HG03139 (cell line): ENCODE measurements around the gene TBC1D21.

Experiments
- ATAC-seq: cut with Tn5 transposase; IDR thresholded peaks from one replicate; pipeline ENCODE4 v1.9.1; 2021; ENCODE audit not compliant: unreplicated experiment

Gene TBC1D21, protein sequence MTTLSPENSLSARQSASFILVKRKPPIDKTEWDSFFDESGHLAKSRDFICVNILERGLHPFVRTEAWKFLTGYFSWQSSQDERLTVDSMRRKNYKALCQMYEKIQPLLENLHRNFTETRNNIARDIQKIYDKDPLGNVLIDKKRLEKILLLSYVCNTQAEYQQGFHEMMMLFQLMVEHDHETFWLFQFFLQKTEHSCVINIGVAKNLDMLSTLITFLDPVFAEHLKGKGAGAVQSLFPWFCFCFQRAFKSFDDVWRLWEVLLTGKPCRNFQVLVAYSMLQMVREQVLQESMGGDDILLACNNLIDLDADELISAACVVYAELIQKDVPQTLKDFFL

GRCh38 chr15:73873456-73873855, at the start of gene TBC1D21:
Gene TBC1D21, plus strand, starts transcription at chr15:73873564. Its CDS starts 146 bp downstream, at chr15:73873710.
- no peak for ATAC-seq

GRCh38 chr15:73826711-73827251, 46.6 kb upstream of the TBC1D21 start:
- no peak for ATAC-seq

- no peak for ATAC-seq
Measured at GRCh38 chr15:73829523-73829922, 43.8 kb upstream of the TBC1D21 start.

- no peak for ATAC-seq
Measured at GRCh38 chr15:73832657-73833056, 40.7 kb upstream of the TBC1D21 start.

DNA sequence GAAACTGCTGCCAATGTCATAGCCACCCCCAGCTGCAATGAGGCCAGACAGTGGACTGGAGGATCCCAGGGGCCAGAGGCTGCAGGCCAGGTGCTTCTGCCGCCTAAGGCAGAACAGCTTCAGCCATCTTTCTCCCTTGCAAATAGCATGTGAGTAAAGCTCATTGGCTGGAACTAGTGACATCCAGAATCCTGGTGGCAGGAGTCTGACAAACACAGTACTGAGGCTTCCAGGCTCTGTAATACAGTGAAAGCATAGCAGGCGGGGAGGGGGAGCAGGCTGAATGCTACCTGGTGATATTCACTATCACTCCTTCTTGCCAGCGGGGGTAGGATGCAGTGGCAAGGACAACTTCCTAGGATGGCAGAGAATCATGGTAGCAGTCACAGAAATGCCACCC, 36.5 kb upstream of the TBC1D21 start:
- no peak for ATAC-seq

- ATAC-seq: no peak
Measured at GRCh38 chr15:73838831-73839426, 34.4 kb upstream of the TBC1D21 start.

DNA sequence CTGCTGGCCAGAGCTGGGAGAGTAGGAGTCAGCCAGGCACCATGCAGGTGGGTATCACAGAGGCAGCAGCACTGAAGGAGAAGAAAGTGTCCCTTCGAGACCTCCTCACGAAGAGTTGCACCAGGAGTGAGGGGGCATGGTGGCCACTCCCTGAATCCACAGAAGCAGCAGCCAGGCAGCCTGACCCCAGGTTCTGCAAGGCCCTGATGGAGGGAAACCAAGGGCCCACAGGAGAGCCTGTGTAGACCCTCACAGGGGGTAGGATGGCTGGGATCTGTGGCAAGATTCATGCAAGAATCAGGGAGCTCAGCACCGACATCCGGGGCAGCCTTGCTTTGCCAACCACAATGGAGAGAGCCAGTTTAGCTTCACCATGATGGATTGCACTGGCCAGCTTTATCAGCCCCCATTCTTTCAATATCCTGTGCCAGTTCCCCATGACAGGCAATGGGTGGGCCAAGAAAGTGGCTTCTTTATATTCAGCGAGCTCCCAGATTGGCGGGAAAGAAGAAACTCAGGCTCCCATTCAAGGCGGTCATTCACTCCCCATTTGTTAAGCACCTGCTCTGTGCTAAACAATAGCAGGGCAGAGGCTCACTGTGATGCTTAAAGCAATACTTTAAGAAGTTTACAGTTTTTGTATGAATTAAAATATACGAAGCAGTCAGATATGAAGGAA, 33.5 kb upstream of the TBC1D21 start:
- ATAC-seq: no peak

- no peak for ATAC-seq
Measured at GRCh38 chr15:73840771-73841170, 32.6 kb upstream of the TBC1D21 start.

GRCh38 chr15:73841756-73842725, 31.3 kb upstream of the TBC1D21 start:
- ATAC-seq: no peak

GRCh38 chr15:73843787-73844186, 29.6 kb upstream of the TBC1D21 start:
- no peak for ATAC-seq

DNA sequence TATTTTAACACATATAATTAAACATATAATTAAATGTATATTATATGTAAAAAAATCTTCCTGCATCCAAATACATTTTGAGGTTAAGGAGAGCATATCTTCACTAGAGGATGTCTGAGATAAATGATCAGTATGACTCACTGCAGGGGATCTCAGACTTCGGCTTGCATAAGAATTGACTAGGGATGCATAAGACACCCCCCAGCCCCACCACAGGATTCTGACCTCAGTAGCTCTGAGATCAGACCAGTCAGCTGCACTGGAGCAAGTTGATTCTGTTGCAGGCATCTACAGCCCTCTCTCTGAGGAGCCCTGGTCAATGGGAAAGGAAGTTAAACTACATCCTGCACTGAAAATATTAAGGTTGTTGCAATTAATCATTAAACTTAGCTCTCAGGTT, 29.0 kb upstream of the TBC1D21 start:
- no peak for ATAC-seq

DNA sequence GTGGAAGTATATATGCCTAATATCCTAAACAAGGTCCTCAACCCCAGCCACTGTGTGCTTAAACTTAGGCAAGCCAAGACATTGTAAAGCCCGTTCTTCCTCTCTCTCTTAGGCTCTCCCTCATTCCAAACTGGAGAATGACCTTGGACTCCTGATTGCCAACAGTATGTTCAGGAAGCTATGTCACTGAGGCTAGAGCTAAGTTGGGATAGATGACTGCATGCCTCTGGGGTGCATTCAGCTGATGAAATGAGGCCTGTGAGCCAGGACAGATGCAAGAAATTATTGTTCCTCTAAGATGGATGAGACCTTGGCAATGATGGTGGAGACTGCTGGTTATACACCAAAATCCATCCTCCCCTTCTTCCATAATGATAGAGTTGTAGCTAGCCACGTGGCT, 27.9 kb upstream of the TBC1D21 start:
- no peak for ATAC-seq

DNA sequence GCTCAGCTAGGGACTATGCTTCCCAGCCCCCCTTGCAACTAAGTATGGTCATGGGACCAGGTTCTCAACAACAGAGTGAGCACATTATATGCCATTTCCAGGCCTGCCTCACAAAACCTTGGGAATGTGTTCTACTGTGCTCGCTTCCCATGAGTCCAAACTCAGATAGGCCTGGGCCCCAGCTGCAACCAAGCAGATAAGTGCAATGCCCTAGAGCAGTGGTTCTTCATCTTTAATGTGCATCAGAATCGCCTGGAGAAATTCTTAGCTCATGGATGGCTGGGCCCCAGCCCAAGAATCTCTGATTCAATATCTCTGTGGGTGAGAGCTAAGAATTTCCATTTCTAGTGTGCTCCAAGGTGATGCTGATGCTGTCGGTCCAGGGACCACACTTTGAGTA, 27.5 kb upstream of the TBC1D21 start:
- ATAC-seq: no peak

- no peak for ATAC-seq
Measured at GRCh38 chr15:73849641-73850040, 23.7 kb upstream of the TBC1D21 start.

DNA sequence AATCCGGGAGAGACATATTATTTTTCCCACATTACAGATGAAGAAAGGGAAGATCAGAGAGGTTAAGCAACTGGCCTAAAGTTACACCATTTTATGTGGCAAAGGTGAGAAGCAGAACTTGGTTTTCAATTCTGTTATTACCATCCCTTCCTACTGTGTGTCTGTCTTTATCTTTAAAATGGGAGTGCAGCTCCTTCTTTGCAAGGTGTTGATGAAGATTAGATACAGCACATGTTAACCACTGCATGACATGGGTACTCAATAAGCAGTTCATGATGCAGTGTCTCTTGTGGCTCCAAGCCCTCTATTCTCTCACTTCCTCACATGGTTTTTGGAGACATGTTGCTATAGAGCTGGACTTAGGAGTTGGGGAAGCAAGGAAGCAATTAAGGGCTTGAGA, 23.1 kb upstream of the TBC1D21 start:
- ATAC-seq: no peak

GRCh38 chr15:73851689-73852088, 21.7 kb upstream of the TBC1D21 start:
- ATAC-seq: no peak

DNA sequence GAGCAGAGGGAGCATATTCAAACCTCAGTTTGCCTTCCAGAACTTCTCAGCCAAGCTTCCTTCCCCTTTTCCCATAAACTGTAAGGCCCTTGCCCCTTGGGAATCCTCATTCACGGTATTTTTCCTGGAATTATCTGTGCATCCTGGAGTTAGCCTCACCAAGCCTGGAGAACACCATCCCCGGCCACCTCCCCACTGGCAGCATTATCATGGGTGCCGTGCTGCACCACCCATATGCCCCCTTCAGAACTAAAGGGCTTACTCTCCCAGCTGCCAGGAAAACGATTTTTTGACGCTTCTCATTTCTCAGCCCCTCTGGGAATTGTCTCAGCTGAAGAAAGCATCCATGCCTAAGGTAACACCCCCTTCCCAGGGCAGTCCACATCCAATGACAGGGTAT, 20.9 kb upstream of the TBC1D21 start:
- no peak for ATAC-seq

DNA sequence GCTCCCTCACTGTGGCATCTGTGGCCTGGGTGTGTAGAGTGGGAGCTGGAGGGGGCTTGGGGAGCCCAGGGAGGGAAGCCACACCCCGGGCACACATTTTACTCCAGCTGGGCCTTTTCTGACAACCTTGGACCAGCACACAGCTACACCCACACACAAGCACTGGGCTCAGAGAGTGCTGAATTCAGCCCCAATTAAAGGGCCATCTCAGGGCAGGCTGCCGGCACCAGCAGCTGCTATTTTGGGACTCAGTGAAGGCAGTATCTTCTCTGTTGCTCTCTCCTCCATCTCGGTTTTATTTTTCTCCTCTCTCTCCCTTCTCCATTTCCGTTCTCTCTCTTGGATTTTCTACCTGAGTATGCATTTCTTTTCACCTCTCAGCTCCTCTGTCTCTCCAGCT, 19.1 kb upstream of the TBC1D21 start:
- no peak for ATAC-seq

DNA sequence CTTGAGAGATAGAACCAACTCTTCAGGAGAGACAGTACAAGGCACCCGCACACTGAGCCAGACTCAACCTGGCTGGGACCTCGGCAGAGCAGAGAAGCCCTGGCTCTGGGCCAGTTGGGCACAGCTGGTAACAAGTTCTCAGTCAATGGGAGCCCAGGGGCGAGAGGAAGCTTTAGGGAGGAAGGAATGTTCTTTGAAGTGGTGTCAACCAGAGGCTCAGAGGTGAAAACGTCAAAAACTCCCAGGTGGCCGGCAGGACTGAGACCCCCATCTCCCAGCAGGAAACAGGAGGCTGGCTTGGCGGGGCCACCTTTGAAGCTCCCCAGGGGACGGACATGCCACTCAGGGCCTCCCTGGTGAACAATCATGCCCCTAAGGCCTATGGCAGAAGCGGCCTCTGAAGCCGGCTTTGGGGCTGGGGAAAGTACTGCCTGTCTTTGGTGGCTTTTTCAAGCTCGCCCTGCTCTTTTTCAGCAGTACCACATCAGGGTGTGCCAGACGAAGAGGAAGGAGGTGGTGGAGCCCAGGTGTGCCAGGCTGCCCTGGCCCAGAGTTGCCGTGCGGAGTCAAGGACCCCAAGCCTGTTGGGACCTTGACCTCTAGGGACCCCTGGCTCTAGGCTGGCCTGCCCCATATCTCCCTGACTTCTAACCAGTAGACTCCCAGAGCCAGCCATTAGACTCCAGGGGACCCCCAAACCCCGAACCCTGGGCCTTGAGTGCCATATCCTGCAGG, 16.7 kb upstream of the TBC1D21 start:
- ATAC-seq: no peak
